RKO (cell line): ENCODE data around the gene MRPS15.
"Not testable (repeated sequence)": the region's sequence is repeated elsewhere in the genome, so short reads cannot be mapped to it uniquely, and the experiment has no call there.

Source experiments
- DNase-seq: peaks from one replicate; pipeline ENCODE4 v3.0.0-alpha.2; 2016; ENCODE audit warnings: low spot score

MRPS15 gene

GRCh38 chr1:36463803-36464604, at the start of gene MRPS15:
MRPS15 (minus strand) TSS chr1:36464384; CDS start chr1:36464275, 109 bp downstream.
- peak; percentile 96 for DNase-seq

DNA sequence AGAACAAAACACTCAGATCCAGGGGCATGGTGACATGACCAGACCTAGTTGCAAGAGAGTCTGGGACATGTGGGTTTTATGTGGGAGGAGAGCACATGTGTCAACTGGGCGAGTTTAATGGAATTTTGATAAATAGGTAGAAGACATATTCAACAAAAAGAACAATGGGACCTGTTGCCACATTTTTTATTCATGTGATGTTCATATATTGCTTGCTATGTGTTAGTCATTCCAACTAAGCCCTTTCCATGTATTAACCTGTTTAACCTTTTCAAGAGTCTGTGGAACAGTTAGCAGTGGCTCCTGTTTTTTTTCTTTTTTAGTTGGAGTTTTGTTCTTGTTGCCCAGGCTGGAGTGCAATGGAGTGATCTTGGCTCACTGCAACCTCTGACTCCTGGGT, 48.7 kb upstream of the MRPS15 start:
- no peak for DNase-seq

- peak; percentile 46 for DNase-seq
Observed at GRCh38 chr1:36511804-36512798, 47.9 kb upstream of the MRPS15 start.

DNA sequence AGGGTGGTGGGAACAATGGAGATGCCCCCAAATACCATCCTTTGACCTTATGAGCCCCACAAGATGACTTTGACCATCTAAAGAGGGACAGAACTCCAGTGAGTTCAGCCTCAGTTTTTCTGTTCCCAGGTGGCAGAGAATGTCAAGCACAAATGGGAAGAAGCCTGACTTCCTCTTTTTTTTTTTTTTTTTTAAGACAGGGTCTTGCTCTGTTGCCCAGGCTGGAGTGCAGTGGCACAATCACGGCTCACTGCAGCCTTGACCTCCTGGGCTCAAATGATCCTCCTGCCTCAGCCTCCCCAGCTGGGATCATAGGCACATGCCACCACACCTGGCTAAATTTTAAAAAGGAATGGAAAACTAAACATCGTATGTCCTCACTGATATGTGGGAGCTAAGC, 47.0 kb upstream of the MRPS15 start:
- not testable (repeated sequence) for DNase-seq

- no peak for DNase-seq
Observed at GRCh38 chr1:36510418-36510817, 46.2 kb upstream of the MRPS15 start.

DNA sequence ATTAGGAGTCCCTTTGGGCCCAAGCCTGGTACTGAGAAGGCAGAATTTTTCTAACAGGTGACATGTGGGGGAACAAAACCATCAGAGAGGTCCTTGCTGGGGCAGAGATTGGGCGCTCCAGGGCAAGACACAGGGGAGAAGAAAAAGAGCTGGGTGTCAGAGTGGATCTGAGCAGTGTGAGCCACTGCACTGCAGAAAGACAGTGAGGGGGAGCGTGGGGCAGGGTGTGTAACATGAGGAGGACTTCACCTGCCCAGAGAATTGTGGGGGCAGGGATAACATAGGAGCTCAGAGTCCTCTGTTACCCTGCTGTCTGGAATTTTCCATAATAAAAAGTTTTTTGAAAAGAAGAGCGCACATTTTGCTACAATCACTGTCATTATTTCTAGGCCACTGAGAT, 44.1 kb upstream of the MRPS15 start:
- no peak for DNase-seq

DNA sequence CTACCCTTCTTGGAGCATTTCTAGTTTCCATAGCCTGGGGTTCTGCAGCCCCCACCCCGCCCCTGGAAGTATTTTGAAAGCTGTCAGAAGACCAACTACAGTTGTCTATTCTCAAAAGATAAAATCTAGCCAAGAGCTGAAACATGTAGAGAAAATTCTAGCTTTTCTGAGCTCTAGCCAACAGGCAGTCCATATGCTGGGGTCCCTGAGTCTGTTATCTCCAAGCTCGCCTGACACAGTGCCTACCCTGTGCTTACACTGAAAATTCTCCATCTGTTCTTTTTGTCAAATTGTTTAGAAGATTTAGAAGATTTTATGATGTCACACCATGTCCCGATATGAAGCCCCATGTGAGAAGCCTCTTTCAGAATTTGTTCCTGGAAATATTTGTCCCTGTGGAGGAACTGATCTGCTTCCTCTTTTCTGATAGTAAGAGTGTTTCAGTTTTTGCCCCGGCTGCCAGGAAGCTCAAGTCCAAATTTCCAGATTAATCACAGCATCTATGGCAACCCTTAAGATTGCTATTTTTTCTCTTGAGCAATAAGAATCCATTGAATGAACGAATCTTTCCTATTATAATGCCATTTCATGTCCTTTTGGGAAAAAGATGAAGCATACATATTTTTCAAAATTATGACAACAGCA, 42.2 kb upstream of the MRPS15 start:
- no peak for DNase-seq

- no peak for DNase-seq
Observed at GRCh38 chr1:36503733-36504132, 39.5 kb upstream of the MRPS15 start.

DNA sequence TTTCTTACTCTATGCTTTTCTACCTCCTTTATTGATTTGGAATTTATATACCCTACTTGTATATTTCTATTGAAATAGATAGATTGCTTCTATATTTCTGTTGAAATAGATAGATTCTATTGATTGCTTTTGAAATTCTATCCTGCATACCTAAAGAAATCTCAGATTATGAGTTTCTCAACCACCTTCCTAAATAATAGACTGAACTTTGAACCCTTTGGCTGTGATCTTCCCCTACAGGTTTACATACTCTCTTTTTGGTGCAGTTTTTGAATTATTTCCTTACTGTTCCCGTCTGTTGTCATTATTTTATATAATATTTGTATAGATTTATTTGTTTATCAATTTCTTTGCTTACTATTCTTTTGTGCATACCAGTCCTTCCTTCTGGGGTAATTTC, 39.0 kb upstream of the MRPS15 start:
- DNase-seq, result no peak

DNA sequence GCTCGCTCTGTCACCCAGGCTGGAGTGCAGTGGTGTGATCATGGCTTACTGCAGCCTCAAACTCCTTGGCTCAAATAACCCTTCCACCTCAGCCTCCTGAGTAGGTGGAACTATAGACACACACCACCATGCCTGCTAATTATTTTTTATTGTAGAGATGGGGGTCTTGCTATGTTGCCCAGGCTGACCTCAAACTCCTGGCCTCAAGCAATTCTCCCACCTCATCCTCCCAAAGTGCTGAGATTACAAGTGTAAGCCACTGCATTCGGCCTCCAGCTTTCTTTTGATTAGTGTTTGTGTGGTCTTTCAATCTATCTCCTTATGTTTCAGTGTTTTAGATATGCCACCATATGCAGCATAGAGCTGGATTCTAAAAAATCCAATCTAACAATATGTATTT, 38.4 kb upstream of the MRPS15 start:
- DNase-seq, result no peak

GRCh38 chr1:36501911-36502310, 37.7 kb upstream of the MRPS15 start:
- DNase-seq, result not testable (repeated sequence)

DNA sequence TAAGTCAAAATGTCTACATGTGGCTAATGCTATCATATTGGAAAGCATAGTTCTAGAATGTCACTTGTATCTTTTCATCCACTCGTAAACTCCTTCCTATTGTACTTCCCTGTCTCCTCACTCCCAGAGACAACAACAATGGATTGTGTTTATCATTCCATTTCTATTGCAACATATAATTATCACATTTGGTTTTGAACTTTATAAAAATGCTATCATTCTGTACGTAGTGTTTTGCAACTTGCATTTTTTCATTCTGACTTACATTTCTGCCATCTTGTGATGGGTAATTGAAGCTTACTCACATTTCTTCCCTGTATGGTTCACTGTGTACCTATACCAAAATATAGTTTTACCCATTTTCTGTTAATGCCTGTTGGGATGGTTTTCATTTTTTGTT, 33.0 kb upstream of the MRPS15 start:
- no peak for DNase-seq

DNA sequence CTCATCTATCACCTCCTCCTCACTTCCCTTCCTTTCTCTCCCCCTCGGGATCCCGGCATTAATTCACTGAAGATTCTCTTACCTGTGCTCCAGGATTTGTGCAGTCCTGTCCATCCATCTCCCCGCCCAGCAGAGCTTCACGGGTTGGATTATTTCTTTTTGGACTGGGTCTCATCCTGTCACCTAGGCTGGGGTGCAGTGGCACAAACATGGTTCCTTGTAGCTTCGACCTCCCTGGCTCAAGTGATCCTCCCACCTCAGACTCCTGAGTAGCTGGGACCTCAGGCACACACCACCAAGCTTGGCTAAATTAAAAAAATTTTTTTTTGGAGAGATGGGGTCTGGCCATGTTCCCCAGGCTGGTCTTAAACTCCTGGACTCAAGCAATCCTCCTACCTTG, 30.8 kb upstream of the MRPS15 start:
- DNase-seq, result no peak

DNA sequence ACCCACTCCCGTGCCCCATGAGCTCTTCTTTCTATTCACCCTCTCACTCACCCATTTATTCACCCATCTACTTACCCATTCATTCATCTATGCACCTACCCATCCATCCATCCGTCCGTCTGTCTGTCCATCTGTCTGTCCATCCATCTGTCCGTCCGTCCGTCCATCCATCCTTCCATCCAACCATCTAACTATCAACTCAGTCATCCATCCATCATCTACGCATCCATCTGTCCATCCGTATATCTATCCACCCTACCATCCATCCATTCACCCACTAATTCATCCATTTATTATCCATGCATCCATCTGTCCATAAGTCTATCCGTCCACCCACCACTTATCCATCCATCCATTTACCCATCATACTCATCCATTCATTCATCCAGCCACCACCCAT, 29.3 kb upstream of the MRPS15 start:
- DNase-seq, result no peak

DNA sequence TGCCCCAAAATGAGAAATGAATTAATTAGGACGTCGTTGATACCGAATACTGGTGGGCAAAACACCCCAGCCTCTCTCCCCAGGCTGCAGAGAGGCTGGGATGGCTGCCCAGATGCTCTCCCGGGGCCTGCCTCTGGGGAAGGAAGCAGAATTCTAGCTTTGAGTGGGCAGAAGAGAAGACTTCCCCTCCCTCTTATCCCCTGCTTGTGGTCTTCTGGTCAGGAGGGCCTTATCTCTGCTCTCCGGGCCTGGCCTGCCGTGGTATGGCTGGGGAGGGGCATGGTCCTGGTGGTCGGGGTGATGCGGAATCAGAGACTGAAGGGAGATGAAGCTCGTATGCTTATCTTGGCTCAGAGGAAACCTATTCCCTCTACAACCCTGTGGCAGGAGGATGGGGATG, 28.3 kb upstream of the MRPS15 start:
- no peak for DNase-seq

GRCh38 chr1:36489258-36490051, 25.3 kb upstream of the MRPS15 start:
- not testable (repeated sequence) for DNase-seq

DNA sequence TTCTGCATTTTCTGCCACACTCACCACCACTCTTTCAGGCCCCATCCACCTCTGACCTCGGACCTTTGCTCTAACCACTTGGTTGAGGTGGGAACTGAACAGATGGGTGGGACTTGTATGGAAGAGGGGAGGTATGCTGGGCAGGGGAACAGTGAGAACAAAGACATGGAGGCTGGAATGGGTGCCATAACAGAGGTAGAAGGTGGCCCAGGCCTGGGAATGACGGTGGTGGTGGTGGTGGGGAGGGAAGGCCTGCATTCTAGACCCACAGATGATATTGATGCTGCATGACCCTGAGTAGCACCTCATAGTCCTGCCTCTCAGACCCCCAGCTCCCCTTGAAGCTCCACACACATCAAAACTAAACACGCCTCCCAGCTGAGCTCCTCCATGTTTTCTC, 23.7 kb upstream of the MRPS15 start:
- no peak for DNase-seq

DNA sequence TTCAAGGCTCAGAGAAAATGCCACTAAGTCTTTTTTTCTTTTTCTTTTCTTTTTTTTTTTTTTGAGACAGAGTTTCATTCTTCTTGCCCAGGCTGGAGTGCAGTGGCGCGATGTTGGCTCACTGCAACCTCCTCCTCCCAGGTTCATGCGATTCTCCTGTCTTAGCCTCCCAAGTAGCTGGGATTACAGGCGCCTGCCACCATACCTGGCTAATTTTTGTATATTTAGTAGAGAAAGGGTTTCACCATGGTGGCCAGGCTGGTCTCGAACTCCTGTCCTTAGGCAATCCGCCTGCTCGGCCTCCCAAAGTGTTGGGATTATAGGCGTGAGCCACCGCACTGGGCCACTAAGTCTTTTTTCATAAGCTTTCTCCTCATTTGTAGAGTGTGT, 23.1 kb upstream of the MRPS15 start:
- DNase-seq, result not testable (repeated sequence)

DNA sequence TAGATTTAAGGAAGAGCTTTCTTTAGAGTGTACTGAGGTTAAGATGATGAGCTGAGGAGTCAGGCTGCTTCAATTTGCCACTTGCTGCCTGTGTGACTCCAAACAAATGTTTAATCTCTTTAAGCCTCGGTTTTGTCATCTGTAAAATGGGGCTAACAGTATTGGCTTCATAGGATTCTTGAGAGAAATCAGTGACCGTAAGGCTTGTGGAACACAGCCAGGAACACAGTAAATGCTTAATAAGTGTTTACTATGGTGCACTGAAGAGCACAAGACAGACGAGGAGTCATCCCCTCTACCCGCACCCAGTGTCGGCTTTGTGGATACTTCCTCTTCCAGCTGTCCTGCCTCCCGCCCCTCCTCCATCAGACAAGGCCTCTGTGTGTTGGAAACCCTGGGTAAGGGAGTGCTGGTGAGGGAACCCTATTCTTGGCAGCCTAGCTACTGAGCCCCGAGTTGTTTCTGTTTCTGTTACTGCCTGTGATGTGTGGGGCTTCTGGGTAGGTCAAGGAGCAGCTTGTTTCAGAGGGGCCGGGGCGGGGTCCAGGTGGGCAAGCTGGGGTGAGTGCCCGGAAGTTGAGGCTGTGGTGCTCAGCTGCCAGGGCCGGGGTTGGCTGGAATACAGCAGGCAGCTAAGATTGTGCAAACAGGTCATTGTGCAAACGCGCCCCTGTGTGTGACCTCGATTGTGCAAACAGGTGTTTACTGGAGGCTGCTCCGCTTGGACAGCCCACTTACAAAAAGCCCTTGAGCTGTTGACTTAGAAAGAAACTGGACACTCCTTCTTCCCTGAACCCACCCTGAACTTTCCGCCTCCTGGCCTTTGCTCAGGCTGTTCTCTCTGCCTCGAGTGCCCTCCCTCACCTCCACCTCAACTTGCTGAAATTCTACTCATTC, 22.5 kb upstream of the MRPS15 start:
- DNase-seq, result no peak

DNA sequence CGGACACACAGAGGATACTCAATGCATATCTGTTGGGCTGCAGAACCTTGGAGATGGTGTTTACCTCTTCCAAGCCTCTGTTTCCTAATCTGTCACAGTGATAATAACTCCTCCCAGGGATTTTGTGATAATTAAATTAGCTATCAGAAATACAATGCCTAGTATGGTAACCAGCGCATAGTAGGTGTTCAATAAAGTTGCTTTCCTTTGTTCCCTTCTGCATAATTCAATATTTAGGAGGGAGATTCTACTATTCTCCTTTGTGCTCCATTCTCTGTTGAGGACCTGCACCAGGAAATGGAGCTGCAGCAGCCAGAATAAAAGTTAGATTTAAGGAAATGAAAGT, 21.9 kb upstream of the MRPS15 start:
- no peak for DNase-seq

GRCh38 chr1:36484099-36484498, 19.9 kb upstream of the MRPS15 start:
- DNase-seq, result no peak
